Keratinocyte (primary cell): ENCODE measurements around the gene G6PD. TPM values are rescaled to one million over a fixed set of nuclear protein-coding genes. Genes with fewer than 3 reads are reported as not detected.

Experiments used
- DNase-seq: peaks from one replicate; pipeline ENCODE4 v3.0.0-alpha.2; 2011; ENCODE audit warnings: low read depth, missing footprints, low spot score
- FAIRE-seq: peaks from 2 replicates; lab custom pipeline; 2011; peaks lifted over from hg19 to GRCh38; lab: Jason Lieb, UNC
- H2AFZ ChIP-seq: 2 replicates; pipeline ENCODE4 v1.6.0; 2012; ENCODE audit warnings: low read length, control low read depth, inconsistent platforms; ENCODE audit not compliant: control insufficient read depth
- H3K27ac ChIP-seq: 2 replicates; pipeline ENCODE4 v1.5.1; 2011; ENCODE audit warnings: low read length; ENCODE audit not compliant: control insufficient read depth, insufficient read depth
- H3K27me3 ChIP-seq: 3 replicates; pipeline ENCODE4 v1.6.0; 2011; ENCODE audit warnings: low read length; ENCODE audit not compliant: control insufficient read depth, insufficient read depth; ENCODE audit errors: extremely low read depth
- H3K36me3 ChIP-seq, 2 experiments: 2 replicates in 1 of 2; 3 replicates in 1 of 2; pipeline ENCODE4 v1.5.1; 2011; ENCODE audit warnings: low read length in 2 of 2, mild to moderate bottlenecking in 1 of 2; ENCODE audit not compliant: control insufficient read depth in 2 of 2, insufficient read depth in 2 of 2; ENCODE audit errors: extremely low read depth in 1 of 2
- H3K4me1 ChIP-seq: 3 replicates; pipeline ENCODE4 v1.5.1; 2011; ENCODE audit warnings: low read length; ENCODE audit not compliant: control insufficient read depth, insufficient read depth; ENCODE audit errors: extremely low read depth
- H3K4me2 ChIP-seq: 3 replicates; pipeline ENCODE4 v1.6.0; 2011; ENCODE audit warnings: low read depth, low read length; ENCODE audit not compliant: control insufficient read depth, insufficient read depth; ENCODE audit errors: extremely low read depth
- H3K4me3 ChIP-seq, 3 experiments: fragments of 200-600 bp in 1 of 3; sonication (generic) in 1 of 3; 2 replicates in 2 of 3; 3 replicates in 1 of 3; pipeline ENCODE4 v1.5.1; 2011 to 2016; ENCODE audit warnings: low read length in 3 of 3, mild to moderate bottlenecking in 3 of 3, control low read depth in 2 of 3, inconsistent platforms in 1 of 3, low read depth in 1 of 3, mixed read lengths in 1 of 3, mixed run types in 1 of 3, moderate library complexity in 1 of 3; ENCODE audit not compliant: control insufficient read depth in 2 of 3, insufficient read depth in 2 of 3; ENCODE audit errors: extremely low read depth in 1 of 3
- H3K79me2 ChIP-seq: 2 replicates; pipeline ENCODE4 v1.6.0; 2012; ENCODE audit warnings: low read length; ENCODE audit not compliant: control insufficient read depth, insufficient read depth
- H3K9ac ChIP-seq: 3 replicates; pipeline ENCODE4 v1.6.0; 2011; ENCODE audit warnings: low read length; ENCODE audit not compliant: control insufficient read depth, insufficient read depth; ENCODE audit errors: extremely low read depth
- H3K9me1 ChIP-seq: 3 replicates; pipeline ENCODE4 v1.6.0; 2011; ENCODE audit warnings: low read length; ENCODE audit not compliant: control insufficient read depth, insufficient read depth; ENCODE audit errors: extremely low read depth
- H3K9me3 ChIP-seq: 2 replicates; pipeline ENCODE4 v1.5.1; 2012; ENCODE audit warnings: low read depth, low read length; ENCODE audit not compliant: control insufficient read depth
- H4K20me1 ChIP-seq: 3 replicates; pipeline ENCODE4 v1.6.0; 2011; ENCODE audit warnings: low read length; ENCODE audit not compliant: control insufficient read depth, insufficient read depth; ENCODE audit errors: extremely low read depth
- CTCF ChIP-seq, 3 experiments: IDR thresholded peaks in 1 of 3; conservative IDR thresholded peaks in 1 of 3; optimal IDR thresholded peaks in 1 of 3; 2 replicates in 2 of 3; 3 replicates in 1 of 3; pipeline versions ENCODE3 to v1.5.1; 2011; ENCODE audit warnings: low read length in 3 of 3, mild to moderate bottlenecking in 3 of 3, moderate library complexity in 2 of 3, control low read depth in 1 of 3, inconsistent platforms in 1 of 3; ENCODE audit not compliant: insufficient read depth in 2 of 3; ENCODE audit errors: extremely low read depth in 1 of 3
- EZH2 ChIP-seq: IDR thresholded peaks from one replicate; pipeline ENCODE4 v1.6.1; 2012; ENCODE audit warnings: inconsistent platforms, mild to moderate bottlenecking, low read length, moderate library complexity
- dilution Hi-C: fragments of 300-500 bp; cut with MboI; formaldehyde crosslinking; loops from one replicate; pipeline ENCODE4 v1.7.0; 2020; ENCODE audit warnings: low sequenced_read_pairs; ENCODE audit not compliant: extremely low pct_ligation_motif_present
- polyA plus RNA-seq, 5 experiments: library from polyadenylated mRNA; depleted of rRNA in 3 of 5; stranded (reverse) in 3 of 5; stranded (forward) in 1 of 5; unstranded in 1 of 5; fragments of >200 nt; gene quantifications; 1 replicate in 1 of 5; 2 replicates in 3 of 5; 3 replicates in 1 of 5; pipeline versions ENCODE4 v1.2.1 to v1.2.3, GENCODE V29; 2011 to 2012; ENCODE audit warnings: missing spikeins in 2 of 5, low read depth in 1 of 5, low replicate concordance in 1 of 5

Gene G6PD
- polyA plus RNA-seq, 1 donor (not counting 4 experiments of a cell fraction or from before 2014, with no cell fraction given), result 41.6 TPM

- Histone ChIP-seq H3K36me3 (no peaks in the 10 kb centered on the region), H3K79me2 (peaks cover 6% of the 10 kb centered on the region), H3K4me1 (peaks cover 2% of the 10 kb centered on the region), H3K9me1 (no peaks in the 10 kb centered on the region), H2AFZ (peak within 1 kb of the TSS; percentile 78), H3K27ac (peak within 1 kb of the TSS; percentile 61), H3K4me3 (peak within 1 kb of the TSS; percentile 64 to 69 (median 69)), H3K27me3 (no peaks in the 10 kb centered on the region), H3K9ac (peak within 1 kb of the TSS; percentile 80), H3K4me2 (peak within 1 kb of the TSS; percentile 85), H3K9me3 (no peaks in the 10 kb centered on the region), H4K20me1 (no peaks in the 10 kb centered on the region)
- DNase-seq (no peak), FAIRE-seq (no peak)
- no peak for TF ChIP-seq EZH2
- no peak for TF ChIP-seq CTCF (optimal IDR thresholded peaks at IDR 0.05 in 1 of 3, IDR thresholded peaks at IDR 0.05 in 1 of 3, conservative IDR thresholded peaks at IDR 0.05 in 1 of 3; ENCODE audit: extremely low read depth in 1 of 3, insufficient read depth in 2 of 3, low read length in 3 of 3)
- dilution Hi-C loops, result no loop called here
Measured at GRCh38 chrX:154515966-154516655, 30.5 kb downstream of the G6PD start, which contains the start of gene FAM3A. TSS of gene FAM3A (minus strand) at chrX:154516232. CDS start at chrX:154515772, 460 bp downstream.

- peak overlapping the region; percentile 61 for H3K27ac ChIP-seq
- H3K79me2 ChIP-seq, result peaks cover 6% of the 10 kb centered on the region
- H3K4me2 ChIP-seq, result peak overlapping the region; percentile 85
- no peaks in the 10 kb centered on the region for H4K20me1 ChIP-seq
- DNase-seq, result no peak
- TF ChIP-seq CTCF (optimal IDR thresholded peaks at IDR 0.05 in 1 of 3, IDR thresholded peaks at IDR 0.05 in 1 of 3, conservative IDR thresholded peaks at IDR 0.05 in 1 of 3; ENCODE audit: extremely low read depth in 1 of 3, insufficient read depth in 2 of 3, low read length in 3 of 3), result no peak
- TF ChIP-seq EZH2, result no peak
- peak overlapping the region; percentile 80 for H3K9ac ChIP-seq
- H3K4me3 ChIP-seq, result peak overlapping the region; percentile 64 to 69 (median 68)
- H3K9me3 ChIP-seq, result no peaks in the 10 kb centered on the region
- no peaks in the 10 kb centered on the region for H3K36me3 ChIP-seq
- H3K4me1 ChIP-seq, result peaks cover 2% of the 10 kb centered on the region
- H3K27me3 ChIP-seq, result no peaks in the 10 kb centered on the region
- no peaks in the 10 kb centered on the region for H3K9me1 ChIP-seq
- dilution Hi-C loops, result no loop called here
- no peak for FAIRE-seq
- H2AFZ ChIP-seq, result peak overlapping the region; percentile 19
Measured at GRCh38 chrX:154515090-154515965, 31.3 kb downstream of the G6PD start.
